B cell (primary cell): Measurements from ENCODE around the gene MSI1.

ENCODE experiments used
- EZH2 ChIP-seq: IDR thresholded peaks from 2 replicates; pipeline ENCODE4 v1.6.1; 2012; ENCODE audit warnings: borderline replicate concordance, low read depth, mild to moderate bottlenecking, moderate library complexity, low read length; ENCODE audit not compliant: insufficient read depth, poor library complexity, severe bottlenecking
- TF ChIP-seq, protein P1 (sequence below): fragments of 200-600 bp; IDR thresholded peaks from one replicate; pipeline ENCODE4 v1.8.0; 2022; ENCODE audit warnings: antibody characterized with exemption, mild to moderate bottlenecking

- TF ChIP-seq, protein P1, sequence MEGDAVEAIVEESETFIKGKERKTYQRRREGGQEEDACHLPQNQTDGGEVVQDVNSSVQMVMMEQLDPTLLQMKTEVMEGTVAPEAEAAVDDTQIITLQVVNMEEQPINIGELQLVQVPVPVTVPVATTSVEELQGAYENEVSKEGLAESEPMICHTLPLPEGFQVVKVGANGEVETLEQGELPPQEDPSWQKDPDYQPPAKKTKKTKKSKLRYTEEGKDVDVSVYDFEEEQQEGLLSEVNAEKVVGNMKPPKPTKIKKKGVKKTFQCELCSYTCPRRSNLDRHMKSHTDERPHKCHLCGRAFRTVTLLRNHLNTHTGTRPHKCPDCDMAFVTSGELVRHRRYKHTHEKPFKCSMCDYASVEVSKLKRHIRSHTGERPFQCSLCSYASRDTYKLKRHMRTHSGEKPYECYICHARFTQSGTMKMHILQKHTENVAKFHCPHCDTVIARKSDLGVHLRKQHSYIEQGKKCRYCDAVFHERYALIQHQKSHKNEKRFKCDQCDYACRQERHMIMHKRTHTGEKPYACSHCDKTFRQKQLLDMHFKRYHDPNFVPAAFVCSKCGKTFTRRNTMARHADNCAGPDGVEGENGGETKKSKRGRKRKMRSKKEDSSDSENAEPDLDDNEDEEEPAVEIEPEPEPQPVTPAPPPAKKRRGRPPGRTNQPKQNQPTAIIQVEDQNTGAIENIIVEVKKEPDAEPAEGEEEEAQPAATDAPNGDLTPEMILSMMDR, result no peak
- TF ChIP-seq EZH2, result no peak
Observed at GRCh38 chr12:120412421-120412820, 43.5 kb upstream of the MSI1 start.
